Spleen (tissue), 7 donors: ENCODE measurements around the gene SEC14L6.

Source experiments
- POLR2A ChIP-seq, 3 donors: fragments of 450-650 bp; IDR thresholded peaks; one replicate each; pipeline ENCODE4 v1.5.1; 2017; ENCODE audit warnings: antibody characterized with exemption in 3 of 3, mild to moderate bottlenecking in 1 of 3
- POLR2AphosphoS5 ChIP-seq, 3 donors: sonication (generic); formaldehyde crosslinking; IDR thresholded peaks; one replicate each; pipeline ENCODE4 v1.5.1; 2017; ENCODE audit warnings: antibody characterized with exemption in 3 of 3
- TF ChIP-seq, protein P1 (sequence below), 11 experiments: fragments of 200-600 bp in 7 of 11; fragments of 450-650 bp in 4 of 11; sonication (generic) in 4 of 11; IDR thresholded peaks in 8 of 11; conservative IDR thresholded peaks in 3 of 11; 1 replicate in 7 of 11; 2 replicates in 4 of 11; pipeline versions ENCODE4 v1.4.0 to v1.8.0; 2016 to 2021; ENCODE audit warnings: antibody characterized with exemption in 11 of 11, inconsistent platforms in 4 of 11, mild to moderate bottlenecking in 1 of 11
- donor health status: DM: no; HTN: no; CAD: no; lungs with moderate emphysema.
- donor health status: DM: no; HTN: no; CAD: no.
- donor health status: DM: no; HTN: no; CAD: no.

DNA sequence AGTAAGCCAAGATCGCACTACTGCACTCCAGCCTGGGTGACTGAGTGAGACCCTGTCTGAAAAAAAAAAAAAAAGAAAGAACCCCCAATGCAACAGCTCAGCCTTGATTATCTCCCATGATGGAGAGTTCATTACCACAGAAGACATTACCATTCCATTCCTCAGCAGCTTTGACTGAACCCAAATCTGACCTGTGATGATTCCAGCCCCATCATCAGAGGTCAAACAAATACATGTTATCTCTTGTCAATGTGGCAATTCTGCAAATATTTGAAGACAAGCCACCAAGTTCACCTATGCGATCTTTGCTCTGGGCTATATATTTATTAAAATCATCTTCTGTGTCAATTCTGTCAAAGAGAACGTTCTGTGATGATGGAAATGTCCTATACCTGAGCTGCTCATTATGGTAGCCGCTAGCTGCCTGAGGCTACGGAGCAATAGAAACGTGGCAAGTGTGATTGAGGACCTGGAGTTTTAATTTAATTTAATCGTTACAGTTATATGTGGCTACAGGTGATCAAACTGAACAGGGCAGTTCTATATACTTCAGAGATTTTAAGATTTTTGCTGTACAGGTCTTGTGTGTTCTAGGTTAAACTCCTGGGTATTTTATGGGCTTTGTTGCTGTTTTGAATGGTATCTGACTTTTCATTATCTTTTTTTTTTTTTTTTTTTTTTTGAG is 48.9 kb downstream of the SEC14L6 start:
- TF ChIP-seq, protein P1, sequence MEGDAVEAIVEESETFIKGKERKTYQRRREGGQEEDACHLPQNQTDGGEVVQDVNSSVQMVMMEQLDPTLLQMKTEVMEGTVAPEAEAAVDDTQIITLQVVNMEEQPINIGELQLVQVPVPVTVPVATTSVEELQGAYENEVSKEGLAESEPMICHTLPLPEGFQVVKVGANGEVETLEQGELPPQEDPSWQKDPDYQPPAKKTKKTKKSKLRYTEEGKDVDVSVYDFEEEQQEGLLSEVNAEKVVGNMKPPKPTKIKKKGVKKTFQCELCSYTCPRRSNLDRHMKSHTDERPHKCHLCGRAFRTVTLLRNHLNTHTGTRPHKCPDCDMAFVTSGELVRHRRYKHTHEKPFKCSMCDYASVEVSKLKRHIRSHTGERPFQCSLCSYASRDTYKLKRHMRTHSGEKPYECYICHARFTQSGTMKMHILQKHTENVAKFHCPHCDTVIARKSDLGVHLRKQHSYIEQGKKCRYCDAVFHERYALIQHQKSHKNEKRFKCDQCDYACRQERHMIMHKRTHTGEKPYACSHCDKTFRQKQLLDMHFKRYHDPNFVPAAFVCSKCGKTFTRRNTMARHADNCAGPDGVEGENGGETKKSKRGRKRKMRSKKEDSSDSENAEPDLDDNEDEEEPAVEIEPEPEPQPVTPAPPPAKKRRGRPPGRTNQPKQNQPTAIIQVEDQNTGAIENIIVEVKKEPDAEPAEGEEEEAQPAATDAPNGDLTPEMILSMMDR (IDR thresholded peaks at IDR 0.05 in 8 of 11, conservative IDR thresholded peaks at IDR 0.05 in 3 of 11): no peak
- TF ChIP-seq POLR2A (IDR thresholded peaks at IDR 0.05) (no peak), POLR2AphosphoS5 (IDR thresholded peaks at IDR 0.05) (no peak)
